ENCODE measurements around the gene TNFRSF9. TPM values are rescaled to one million over a fixed set of nuclear protein-coding genes. Genes with fewer than 3 reads are reported as not detected.

TNFRSF9 gene
- total and polyA plus RNA-seq, 2 of the 8 experiments (the other 6 are each of a cell fraction or from before 2014, with no cell fraction given), result not detected

- no peak overlapping the region for H3K27ac ChIP-seq (ENCODE audit: low read depth, low read length)
- H3K56ac ChIP-seq (replicated peaks; ENCODE audit: insufficient read length, low read depth, low read length), result no peak overlapping the region
- H3K9me3 ChIP-seq (ENCODE audit: insufficient read depth in 2 of 2, low read depth in 1 of 2, low read length in 1 of 2), result no peaks in the 10 kb centered on the region
- 78% methylated on average over 2 of the region's 2 CpGs; no CpG with 5 or more reads in 1 of the 2 experiments for WGBS, 2 experiments (ENCODE audit: extremely low coverage in 1 of 2, insufficient coverage in 1 of 2, insufficient read length in 1 of 2, insufficient replicate concordance in 2 of 2, low coverage in 1 of 2, low lambda C conversion rate in 2 of 2, missing lambda C conversion rate in 1 of 2)
- H3K36me3 ChIP-seq (ENCODE audit: control insufficient read depth in 2 of 4, insufficient read depth in 4 of 4, low read length in 3 of 4), result no peaks in the 10 kb centered on the region
- H4K8ac ChIP-seq (ENCODE audit: extremely low read depth, insufficient read depth, low read length), result no peak overlapping the region
- H2BK15ac ChIP-seq (ENCODE audit: low read length), result no peak overlapping the region
- no peak overlapping the region for H2BK120ac ChIP-seq (replicated peaks; ENCODE audit: low read depth, low read length)
- CTCF ChIA-PET (ENCODE audit: partially characterized antibody), result interaction anchor here (1.2 kb wide), 1 partner anchor 9 kb away, joined by 4 read pairs; the partner anchor contains the start of gene TNFRSF9
- H3K9ac ChIP-seq (replicated peaks in 1 of 4; ENCODE audit: extremely low read depth in 1 of 4, low read depth in 3 of 4, low read length in 3 of 4), result no peak overlapping the region
- POLR2A ChIA-PET (ENCODE audit: partially characterized antibody), result no interaction called here
- no peak overlapping the region for H2BK5ac ChIP-seq (ENCODE audit: low read depth, low read length)
- no peak overlapping the region for H2BK20ac ChIP-seq (ENCODE audit: low read length)
- DNase-seq (ENCODE audit: low read depth in 1 of 2, low spot score in 2 of 2) (no peak), FAIRE-seq (no peak)
- no peaks in the 10 kb centered on the region; the same call in 1 of the 2 replicates for H3K79me1 ChIP-seq (ENCODE audit: low read depth, low read length)
- H4K20me1 ChIP-seq (replicated peaks in 1 of 2; ENCODE audit: control insufficient read depth in 1 of 2, insufficient read depth in 2 of 2, low read length in 2 of 2), result no peaks in the 10 kb centered on the region
- no peaks in the 10 kb centered on the region for H3K27me3 ChIP-seq (replicated peaks in 1 of 4; ENCODE audit: control insufficient read depth in 3 of 4, extremely low read depth in 1 of 4, insufficient read depth in 3 of 4, low read length in 3 of 4)
- no peak overlapping the region for H4K91ac ChIP-seq (replicated peaks; ENCODE audit: insufficient read length, low read length)
- H3K18ac ChIP-seq (ENCODE audit: extremely low read depth, low read length), result no peak overlapping the region
- no peak overlapping the region for H4K5ac ChIP-seq (ENCODE audit: insufficient read length, low read depth, low read length)
- H3K4ac ChIP-seq (replicated peaks; ENCODE audit: insufficient read length, low read depth, low read length), result no peak overlapping the region
- H3K4me2 ChIP-seq (ENCODE audit: insufficient read depth in 1 of 2, low read depth in 2 of 2, low read length in 2 of 2), result no peak overlapping the region
- no peak overlapping the region for H3K14ac ChIP-seq (ENCODE audit: insufficient read length)
- H2AK5ac ChIP-seq (ENCODE audit: low read depth, low read length), result no peak overlapping the region
- no peak for TF ChIP-seq EGR1 (IDR thresholded peaks at IDR 0.05; ENCODE audit: borderline replicate concordance, low read depth, low read length)
- no peak for TF ChIP-seq TCF12 (IDR thresholded peaks at IDR 0.05; ENCODE audit: low read depth, low read length)
- H2AFZ ChIP-seq (ENCODE audit: low read length), result no peak overlapping the region
- H3K4me3 ChIP-seq (ENCODE audit: extremely low read depth in 1 of 4, insufficient read depth in 2 of 4, low read depth in 3 of 4, low read length in 4 of 4), result no peak overlapping the region
- no peaks in the 10 kb centered on the region for H3K79me2 ChIP-seq (ENCODE audit: control insufficient read depth in 1 of 2, insufficient read depth in 2 of 2, low read length in 2 of 2)
- no peaks in the 10 kb centered on the region; the same call in 1 of the 2 replicates for H3K23me2 ChIP-seq (ENCODE audit: low read depth, low read length)
- H3K4me1 ChIP-seq (replicated peaks in 1 of 4; ENCODE audit: control insufficient read depth in 3 of 4, insufficient read depth in 4 of 4, low read length in 3 of 4), result no peaks in the 10 kb centered on the region
- no peak overlapping the region for H3K23ac ChIP-seq (ENCODE audit: insufficient read length)
- no peak overlapping the region for H2BK12ac ChIP-seq (ENCODE audit: low read depth, low read length)
Measured at GRCh38 chr1:7931446-7931812, 9.2 kb downstream of the TNFRSF9 start.

Data from H1 (cell line).